Hepatocyte (in vitro differentiated cells): ENCODE measurements around the gene KIF6. TPM values are rescaled to one million over a fixed set of nuclear protein-coding genes. Genes with fewer than 3 reads are reported as not detected.
A peak's percentile ranks its signal among the peaks of the same experiment; 100 is the strongest.

Experiments used
- DNase-seq: peaks from one replicate; pipeline ENCODE4 v3.0.0-alpha.2; 2016; ENCODE audit warnings: low spot score
- H2AFZ ChIP-seq: fragments of 200-600 bp; sonication (generic); 2 replicates; pipeline ENCODE4 v1.6.0; 2016; ENCODE audit warnings: antibody characterized with exemption, mild to moderate bottlenecking
- H3K27ac ChIP-seq: fragments of 200-600 bp; sonication (generic); 2 replicates; pipeline ENCODE4 v1.5.1; 2016; ENCODE audit warnings: mild to moderate bottlenecking
- H3K27me3 ChIP-seq: fragments of 200-600 bp; sonication (generic); 2 replicates; pipeline ENCODE4 v1.6.1; 2016
- H3K36me3 ChIP-seq: fragments of 200-600 bp; sonication (generic); replicated peaks from 2 replicates; pipeline ENCODE4 v1.5.1; 2016; ENCODE audit warnings: low read depth; ENCODE audit not compliant: insufficient read depth
- H3K4me1 ChIP-seq: fragments of 200-600 bp; sonication (generic); 2 replicates; pipeline ENCODE4 v1.5.1; 2016; ENCODE audit warnings: mild to moderate bottlenecking, moderate library complexity; ENCODE audit not compliant: insufficient read depth
- H3K4me2 ChIP-seq: fragments of 200-600 bp; sonication (generic); 2 replicates; pipeline ENCODE4 v1.6.0; 2016
- H3K4me3 ChIP-seq: fragments of 200-600 bp; sonication (generic); 2 replicates; pipeline ENCODE4 v1.5.1; 2016; ENCODE audit warnings: mild to moderate bottlenecking
- H3K79me2 ChIP-seq: fragments of 200-600 bp; sonication (generic); 2 replicates; pipeline ENCODE4 v1.6.0; 2017; ENCODE audit warnings: mild to moderate bottlenecking
- H3K9me2 ChIP-seq: fragments of 200-600 bp; sonication (generic); replicated peaks from 2 replicates; pipeline ENCODE4 v1.6.0; 2017; ENCODE audit warnings: mild to moderate bottlenecking; ENCODE audit not compliant: insufficient read depth
- H3K9me3 ChIP-seq: fragments of 200-600 bp; sonication (generic); 2 replicates; pipeline ENCODE4 v1.5.1; 2016; ENCODE audit warnings: low read depth, mild to moderate bottlenecking
- H4K20me1 ChIP-seq: fragments of 200-600 bp; sonication (generic); 2 replicates; pipeline ENCODE4 v1.6.0; 2016; ENCODE audit warnings: mild to moderate bottlenecking; ENCODE audit not compliant: insufficient read depth, poor library complexity, severe bottlenecking
- EZH2 ChIP-seq: fragments of 200-600 bp; sonication (generic); IDR thresholded peaks from 2 replicates; pipeline ENCODE4 v1.6.1; 2016; ENCODE audit warnings: antibody characterized with exemption, mild to moderate bottlenecking, borderline replicate concordance
- EZH2phosphoT487 ChIP-seq: fragments of 200-600 bp; sonication (generic); IDR thresholded peaks from one replicate; pipeline ENCODE4 v1.6.1; 2018; ENCODE audit warnings: antibody characterized with exemption, mild to moderate bottlenecking, low read depth, moderate library complexity; ENCODE audit not compliant: unreplicated experiment, severe bottlenecking
- WGBS: methylation state at CpG from one replicate; pipeline ENCODE4 v1.1.6; 2016; ENCODE audit warnings: low lambda C conversion rate; ENCODE audit errors: missing lambda C conversion rate; 5-methylcytosine and 5-hydroxymethylcytosine counted together
- polyA plus RNA-seq: library from polyadenylated mRNA; unstranded; fragments of >200 nt; fragmentation: Nextera tagmentation; extraction: Ambion mirVana; gene quantifications from 2 replicates; pipeline ENCODE4 v1.2.1, GENCODE V29; 2016
- total RNA-seq: library from RNA; depleted of rRNA; stranded (reverse); fragments of >200 nt; gene quantifications from 2 replicates; pipeline ENCODE4 v1.2.3, GENCODE V29; 2014
- TF ChIP-seq, protein P1 (sequence below): fragments of 200-600 bp; sonication (generic); IDR thresholded peaks from 2 replicates; pipeline ENCODE4 v1.5.1; 2016; ENCODE audit warnings: antibody characterized with exemption, mild to moderate bottlenecking; ENCODE audit not compliant: poor library complexity

Gene KIF6
- total and polyA plus RNA-seq, 2 experiments from 2014 or later, result 0.87 to 2.3 TPM

DNA sequence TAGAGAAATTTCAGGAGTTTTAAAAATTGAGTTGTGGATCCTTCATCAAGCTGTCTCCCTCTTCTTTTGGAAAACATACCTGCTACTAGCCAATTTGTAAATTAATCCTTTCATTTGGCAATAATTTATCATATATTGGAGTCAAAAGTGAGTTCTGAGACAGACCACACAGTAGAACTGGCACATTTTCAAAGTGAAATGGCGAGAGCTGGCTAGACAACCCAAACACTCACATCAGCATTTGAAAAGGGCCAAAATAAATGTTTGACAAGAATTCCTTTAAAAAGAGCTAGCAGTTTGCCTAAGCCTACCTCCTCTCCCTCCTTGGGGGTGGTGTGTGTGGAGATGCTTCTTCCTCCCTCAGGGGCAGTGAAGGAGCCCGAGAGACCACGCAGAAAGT is 354.8 kb downstream of the KIF6 start:
- Histone ChIP-seq H2AFZ (no peak overlapping the region), H3K9me2 (no peaks in the 10 kb centered on the region), H3K27ac (no peak overlapping the region), H4K20me1 (no peaks in the 10 kb centered on the region), H3K4me3 (no peak overlapping the region), H3K36me3 (no peaks in the 10 kb centered on the region), H3K27me3 (no peaks in the 10 kb centered on the region), H3K9me3 (no peaks in the 10 kb centered on the region), H3K4me2 (no peak overlapping the region), H3K79me2 (no peaks in the 10 kb centered on the region), H3K4me1 (no peaks in the 10 kb centered on the region)
- WGBS, result 67% methylated on average over 3 of the region's 3 CpGs
- no peak for TF ChIP-seq EZH2
- TF ChIP-seq, protein P1, sequence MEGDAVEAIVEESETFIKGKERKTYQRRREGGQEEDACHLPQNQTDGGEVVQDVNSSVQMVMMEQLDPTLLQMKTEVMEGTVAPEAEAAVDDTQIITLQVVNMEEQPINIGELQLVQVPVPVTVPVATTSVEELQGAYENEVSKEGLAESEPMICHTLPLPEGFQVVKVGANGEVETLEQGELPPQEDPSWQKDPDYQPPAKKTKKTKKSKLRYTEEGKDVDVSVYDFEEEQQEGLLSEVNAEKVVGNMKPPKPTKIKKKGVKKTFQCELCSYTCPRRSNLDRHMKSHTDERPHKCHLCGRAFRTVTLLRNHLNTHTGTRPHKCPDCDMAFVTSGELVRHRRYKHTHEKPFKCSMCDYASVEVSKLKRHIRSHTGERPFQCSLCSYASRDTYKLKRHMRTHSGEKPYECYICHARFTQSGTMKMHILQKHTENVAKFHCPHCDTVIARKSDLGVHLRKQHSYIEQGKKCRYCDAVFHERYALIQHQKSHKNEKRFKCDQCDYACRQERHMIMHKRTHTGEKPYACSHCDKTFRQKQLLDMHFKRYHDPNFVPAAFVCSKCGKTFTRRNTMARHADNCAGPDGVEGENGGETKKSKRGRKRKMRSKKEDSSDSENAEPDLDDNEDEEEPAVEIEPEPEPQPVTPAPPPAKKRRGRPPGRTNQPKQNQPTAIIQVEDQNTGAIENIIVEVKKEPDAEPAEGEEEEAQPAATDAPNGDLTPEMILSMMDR, result no peak
- no peak for TF ChIP-seq EZH2phosphoT487
- DNase-seq, result no peak

DNA sequence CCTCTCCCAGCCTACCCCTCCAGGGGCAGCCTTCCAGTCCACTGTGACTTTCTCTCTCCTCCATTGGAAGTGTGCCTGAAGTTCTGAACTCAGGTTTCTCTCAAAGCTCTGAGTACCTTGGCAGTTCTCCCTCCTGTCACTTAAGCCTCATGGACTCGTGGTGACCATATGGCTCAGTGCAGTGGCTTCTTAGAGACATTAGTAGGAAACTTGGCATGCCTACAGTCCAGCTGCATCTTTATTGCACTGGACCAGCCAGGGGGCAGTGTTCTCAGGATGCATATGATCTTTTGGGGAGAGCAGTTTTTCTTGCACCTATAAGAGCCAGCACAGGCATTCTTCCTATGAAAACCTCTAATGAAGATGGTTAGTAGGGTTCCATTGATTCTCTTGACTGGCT is 355.2 kb downstream of the KIF6 start:
- Histone ChIP-seq H3K4me2 (no peak overlapping the region), H2AFZ (no peak overlapping the region), H4K20me1 (no peaks in the 10 kb centered on the region), H3K4me3 (no peak overlapping the region), H3K36me3 (no peaks in the 10 kb centered on the region), H3K9me3 (no peaks in the 10 kb centered on the region), H3K27me3 (no peaks in the 10 kb centered on the region), H3K4me1 (no peaks in the 10 kb centered on the region), H3K9me2 (no peaks in the 10 kb centered on the region), H3K27ac (no peak overlapping the region), H3K79me2 (no peaks in the 10 kb centered on the region)
- TF ChIP-seq, protein P1, result peak; percentile 24
- TF ChIP-seq EZH2, result no peak
- TF ChIP-seq EZH2phosphoT487, result no peak
- 82% methylated on average over 1 of the region's 1 CpG for WGBS
- no peak for DNase-seq

DNA sequence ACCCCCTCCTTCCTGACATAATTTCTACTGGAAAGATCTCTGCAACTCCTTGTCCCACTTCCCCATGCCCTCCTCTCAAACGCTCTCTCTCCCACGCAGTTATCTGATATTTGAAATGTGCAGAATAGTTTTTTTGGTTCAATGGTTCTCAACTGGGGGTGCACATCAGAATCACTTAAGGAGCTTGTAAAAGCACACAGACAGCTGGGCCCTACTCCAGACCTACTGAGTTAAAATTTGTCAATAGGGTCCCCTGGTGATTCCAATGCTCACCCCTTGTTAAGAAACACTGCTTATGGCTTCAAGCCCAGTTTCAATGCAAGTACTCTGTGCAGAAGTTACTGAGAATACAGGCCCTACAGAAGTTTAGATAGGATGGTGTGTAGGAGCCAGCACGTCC is 357.5 kb downstream of the KIF6 start:
- 84% methylated on average over 3 of the region's 3 CpGs for WGBS
- TF ChIP-seq EZH2 (no peak), EZH2phosphoT487 (no peak)
- TF ChIP-seq, protein P1, result no peak

More for the DNA sequence above, 357.5 kb downstream of the KIF6 start:
- Histone ChIP-seq H3K36me3 (no peaks in the 10 kb centered on the region), H3K9me3 (no peaks in the 10 kb centered on the region), H3K9me2 (no peaks in the 10 kb centered on the region), H2AFZ (no peak overlapping the region), H4K20me1 (no peaks in the 10 kb centered on the region), H3K27me3 (no peaks in the 10 kb centered on the region), H3K4me2 (no peak overlapping the region), H3K4me1 (no peaks in the 10 kb centered on the region), H3K27ac (no peak overlapping the region), H3K4me3 (no peak overlapping the region), H3K79me2 (no peaks in the 10 kb centered on the region)
- no peak for DNase-seq
